ENCODE data around the gene KDM6A. TPM values are rescaled to one million over a fixed set of nuclear protein-coding genes. Genes with fewer than 3 reads are reported as not detected.
"Not testable (repeated sequence)": the region's sequence is repeated elsewhere in the genome, so short reads cannot be mapped to it uniquely, and the experiment has no call there.

KDM6A gene
- total RNA-seq, 1 experiment from 2014 or later = 40.9 TPM

DNA sequence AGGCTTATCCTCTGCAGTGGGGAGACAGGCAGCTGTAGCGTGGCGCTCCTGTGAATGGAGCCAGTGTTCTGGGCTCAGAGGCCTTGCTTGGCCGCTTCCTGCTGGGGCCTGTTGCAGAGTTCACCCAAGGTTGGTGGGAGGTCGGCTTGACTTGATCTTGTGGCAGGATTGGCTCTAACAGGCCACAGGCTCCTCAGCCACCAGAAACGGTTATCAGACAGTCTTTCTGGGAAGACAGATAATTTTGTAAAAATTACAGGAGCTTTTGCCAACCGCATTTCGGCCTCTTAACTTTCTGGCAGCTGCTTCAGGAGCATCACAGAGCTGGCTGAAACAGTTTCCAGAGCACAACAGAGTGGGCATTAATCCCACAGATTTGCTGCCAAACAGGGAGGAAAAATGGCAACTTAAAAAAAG is 261.3 kb downstream of the KDM6A start:
- H3K4me1 ChIP-seq (ENCODE audit: insufficient read depth, low read length, poor library complexity, severe bottlenecking) = no peaks in the 10 kb centered on the region
- H3K27me3 ChIP-seq (replicated peaks; ENCODE audit: insufficient read depth, low read depth, low read length, poor library complexity) = no peaks in the 10 kb centered on the region
- ChIA-PET CTCF (no interaction called here), POLR2A (ENCODE audit: low non-redundant PET) (interaction anchor here (0.6 kb wide), 1 partner anchor 1151 kb away, joined by 3 read pairs; no protein-coding TSS in a partner anchor)
- no peak for DNase-seq (ENCODE audit: low spot score)
- H3K4me3 ChIP-seq (ENCODE audit: low read depth, low read length, poor library complexity, severe bottlenecking) = no peak overlapping the region
- H3K9me3 ChIP-seq (ENCODE audit: low read depth, low read length, poor library complexity, severe bottlenecking) = no peaks in the 10 kb centered on the region
- no peaks in the 10 kb centered on the region for H3K36me3 ChIP-seq (ENCODE audit: insufficient read depth, low read length, poor library complexity, severe bottlenecking)
- TF ChIP-seq, protein P1, sequence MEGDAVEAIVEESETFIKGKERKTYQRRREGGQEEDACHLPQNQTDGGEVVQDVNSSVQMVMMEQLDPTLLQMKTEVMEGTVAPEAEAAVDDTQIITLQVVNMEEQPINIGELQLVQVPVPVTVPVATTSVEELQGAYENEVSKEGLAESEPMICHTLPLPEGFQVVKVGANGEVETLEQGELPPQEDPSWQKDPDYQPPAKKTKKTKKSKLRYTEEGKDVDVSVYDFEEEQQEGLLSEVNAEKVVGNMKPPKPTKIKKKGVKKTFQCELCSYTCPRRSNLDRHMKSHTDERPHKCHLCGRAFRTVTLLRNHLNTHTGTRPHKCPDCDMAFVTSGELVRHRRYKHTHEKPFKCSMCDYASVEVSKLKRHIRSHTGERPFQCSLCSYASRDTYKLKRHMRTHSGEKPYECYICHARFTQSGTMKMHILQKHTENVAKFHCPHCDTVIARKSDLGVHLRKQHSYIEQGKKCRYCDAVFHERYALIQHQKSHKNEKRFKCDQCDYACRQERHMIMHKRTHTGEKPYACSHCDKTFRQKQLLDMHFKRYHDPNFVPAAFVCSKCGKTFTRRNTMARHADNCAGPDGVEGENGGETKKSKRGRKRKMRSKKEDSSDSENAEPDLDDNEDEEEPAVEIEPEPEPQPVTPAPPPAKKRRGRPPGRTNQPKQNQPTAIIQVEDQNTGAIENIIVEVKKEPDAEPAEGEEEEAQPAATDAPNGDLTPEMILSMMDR (conservative IDR thresholded peaks at IDR 0.05; ENCODE audit: low read depth, low read length) = no peak
- no peak for TF ChIP-seq EZH2 (IDR thresholded peaks at IDR 0.05; ENCODE audit: borderline replicate concordance, low read depth, low read length, poor library complexity, severe bottlenecking)
- no peak overlapping the region for H3K27ac ChIP-seq (ENCODE audit: low read depth, low read length, poor library complexity, severe bottlenecking)
- no TSS peak for BruUV-seq (replicated peaks)
- intact Hi-C loops (cut with micrococcal nuclease; ENCODE audit: unreplicated experiment) = no loop called here

DNA sequence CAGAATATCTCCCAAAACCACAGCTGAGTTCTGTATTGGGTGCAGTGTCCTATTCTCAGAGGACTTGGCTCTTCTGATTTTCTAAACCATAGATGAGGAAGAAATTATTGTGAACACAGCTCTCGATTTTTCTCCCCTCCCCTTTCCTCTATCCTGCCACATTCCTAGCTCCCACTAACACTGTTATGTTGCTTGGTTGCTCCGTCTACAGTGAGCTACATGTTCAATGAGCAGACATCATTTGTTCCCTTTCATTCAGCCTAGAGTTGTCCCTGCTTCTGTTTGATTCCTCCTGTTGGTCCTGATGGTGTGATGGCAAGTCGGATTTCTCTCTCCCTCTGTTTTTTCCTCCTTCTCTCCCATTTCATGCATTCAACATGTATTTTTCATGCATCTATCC is 261.8 kb downstream of the KDM6A start:
- intact Hi-C loops (cut with micrococcal nuclease; ENCODE audit: unreplicated experiment) = no loop called here
- H3K27me3 ChIP-seq (replicated peaks; ENCODE audit: insufficient read depth, low read depth, low read length, poor library complexity) = no peaks in the 10 kb centered on the region
- H3K36me3 ChIP-seq (ENCODE audit: insufficient read depth, low read length, poor library complexity, severe bottlenecking) = no peaks in the 10 kb centered on the region
- ChIA-PET POLR2A (ENCODE audit: low non-redundant PET) (interaction anchor here (0.6 kb wide), 2 partner anchors 1061 to 1152 kb away, joined by 3 to 4 read pairs; no protein-coding TSS in a partner anchor), CTCF (no interaction called here)
- no peak overlapping the region for H3K4me3 ChIP-seq (ENCODE audit: low read depth, low read length, poor library complexity, severe bottlenecking)
- no peak overlapping the region for H3K27ac ChIP-seq (ENCODE audit: low read depth, low read length, poor library complexity, severe bottlenecking)
- DNase-seq (ENCODE audit: low spot score) = no peak
- TF ChIP-seq, protein P1 (conservative IDR thresholded peaks at IDR 0.05; ENCODE audit: low read depth, low read length) = no peak
- no peak for TF ChIP-seq EZH2 (IDR thresholded peaks at IDR 0.05; ENCODE audit: borderline replicate concordance, low read depth, low read length, poor library complexity, severe bottlenecking)
- no peaks in the 10 kb centered on the region for H3K4me1 ChIP-seq (ENCODE audit: insufficient read depth, low read length, poor library complexity, severe bottlenecking)
- BruUV-seq (replicated peaks) = no TSS peak
- no peaks in the 10 kb centered on the region for H3K9me3 ChIP-seq (ENCODE audit: low read depth, low read length, poor library complexity, severe bottlenecking)

- H3K4me1 ChIP-seq (ENCODE audit: insufficient read depth, low read length, poor library complexity, severe bottlenecking); H3K36me3 ChIP-seq (ENCODE audit: insufficient read depth, low read length, poor library complexity, severe bottlenecking); H3K27ac ChIP-seq (ENCODE audit: low read depth, low read length, poor library complexity, severe bottlenecking); intact Hi-C loops (cut with micrococcal nuclease; ENCODE audit: unreplicated experiment); H3K4me3 ChIP-seq (ENCODE audit: low read depth, low read length, poor library complexity, severe bottlenecking); CTCF ChIA-PET; BruUV-seq (replicated peaks); H3K9me3 ChIP-seq (ENCODE audit: low read depth, low read length, poor library complexity, severe bottlenecking); DNase-seq (ENCODE audit: low spot score); H3K27me3 ChIP-seq (replicated peaks; ENCODE audit: insufficient read depth, low read depth, low read length, poor library complexity): not testable (repeated sequence)
- POLR2A ChIA-PET (ENCODE audit: low non-redundant PET) = interaction anchor here (0.6 kb wide), 1 partner anchor 1061 kb away, joined by 4 read pairs; no protein-coding TSS in a partner anchor
Observed at GRCh38 chrX:45135391-45136075, 262.5 kb downstream of the KDM6A start.

- intact Hi-C loops (cut with micrococcal nuclease; ENCODE audit: unreplicated experiment) = no loop called here
- no peak overlapping the region for H3K27ac ChIP-seq (ENCODE audit: low read depth, low read length, poor library complexity, severe bottlenecking)
- no TSS peak for BruUV-seq (replicated peaks)
- no peaks in the 10 kb centered on the region for H3K27me3 ChIP-seq (replicated peaks; ENCODE audit: insufficient read depth, low read depth, low read length, poor library complexity)
- ChIA-PET CTCF (interaction anchor here (0.6 kb wide), 1 partner anchor 1245 kb away, joined by 4 read pairs; no protein-coding TSS in a partner anchor), POLR2A (ENCODE audit: low non-redundant PET) (no interaction called here)
- peaks cover 13% of the 10 kb centered on the region for H3K4me1 ChIP-seq (ENCODE audit: insufficient read depth, low read length, poor library complexity, severe bottlenecking)
- no peaks in the 10 kb centered on the region for H3K36me3 ChIP-seq (ENCODE audit: insufficient read depth, low read length, poor library complexity, severe bottlenecking)
- DNase-seq (ENCODE audit: low spot score) = no peak
- H3K4me3 ChIP-seq (ENCODE audit: low read depth, low read length, poor library complexity, severe bottlenecking) = no peak overlapping the region
- TF ChIP-seq EZH2 (IDR thresholded peaks at IDR 0.05; ENCODE audit: borderline replicate concordance, low read depth, low read length, poor library complexity, severe bottlenecking) = no peak
- TF ChIP-seq, protein P1 (conservative IDR thresholded peaks at IDR 0.05; ENCODE audit: low read depth, low read length) = no peak
- no peaks in the 10 kb centered on the region for H3K9me3 ChIP-seq (ENCODE audit: low read depth, low read length, poor library complexity, severe bottlenecking)
Observed at GRCh38 chrX:45137531-45137930, 264.5 kb downstream of the KDM6A start.

All from A673 (cell line).